Kasumi-1 (cell line): ENCODE results near the gene OLFM4.

Experiments
- DNase-seq, 2 experiments: peaks; one replicate each; lab custom pipeline; 2025; lab: John Stamatoyannopoulos, UW

The OLFM4 gene

GRCh38 chr13:53068585-53069520 is 40.2 kb downstream of the OLFM4 start:
- peak; percentile 10 to 25 for DNase-seq

GRCh38 chr13:53069800-53070199 is 41.2 kb downstream of the OLFM4 start:
- DNase-seq: no peak

- no peak for DNase-seq
These were observed 45.1 kb downstream of the OLFM4 start for GRCh38 chr13:53073711-53074110.

GRCh38 chr13:53074114-53074513 is 45.5 kb downstream of the OLFM4 start:
- DNase-seq: no peak

- DNase-seq: no peak
These were observed 46.9 kb downstream of the OLFM4 start for GRCh38 chr13:53075356-53076041.

- no peak for DNase-seq
These were observed 51.1 kb downstream of the OLFM4 start for GRCh38 chr13:53079691-53080090.

GRCh38 chr13:53088871-53089270 is 60.3 kb downstream of the OLFM4 start:
- DNase-seq: no peak

- no peak for DNase-seq
These were observed 61.3 kb downstream of the OLFM4 start for GRCh38 chr13:53089951-53090350.

- no peak for DNase-seq
These were observed 61.8 kb downstream of the OLFM4 start for GRCh38 chr13:53090461-53090860.

GRCh38 chr13:53092931-53093330 is 64.3 kb downstream of the OLFM4 start:
- no peak for DNase-seq

GRCh38 chr13:53098455-53098854 is 69.8 kb downstream of the OLFM4 start:
- no peak for DNase-seq

- DNase-seq: no peak
These were observed 71.9 kb downstream of the OLFM4 start for GRCh38 chr13:53100394-53101063.
